ENCODE results near the gene CTSA. TPM values are rescaled to one million over a fixed set of nuclear protein-coding genes. Genes with fewer than 3 reads are reported as not detected.

Gene CTSA
- total and polyA plus RNA-seq, 2 experiments from 2014 or later, result 39.9 to 63.9 TPM

GRCh38 chr20:45920462-45921336 lies 29.6 kb downstream of the CTSA start:
- ATAC-seq, result peak; percentile 32; the same call in 1 of the 3 replicates
- TF ChIP-seq CTCF (conservative IDR thresholded peaks at IDR 0.05; ENCODE audit: low read depth in 2 of 2), result no peak
- H3K36me3 ChIP-seq (ENCODE audit: insufficient read depth), result no peaks in the 10 kb centered on the region
- H3K27ac Mint-ChIP-seq, result no peak overlapping the region
- no peak overlapping the region; the same call in 2 of the 3 replicates for H3K4me3 Mint-ChIP-seq
- H3K4me2 ChIP-seq, result no peak overlapping the region
- H3K27me3 ChIP-seq (ENCODE audit: insufficient read depth), result no peaks in the 10 kb centered on the region
- no peaks in the 10 kb centered on the region for H3K4me1 ChIP-seq (ENCODE audit: insufficient read depth)
- no peak overlapping the region for H3K27ac ChIP-seq (ENCODE audit: low read depth)
- no peaks in the 10 kb centered on the region for H3K36me3 Mint-ChIP-seq (ENCODE audit: low read depth)
- H3K27me3 Mint-ChIP-seq (ENCODE audit: insufficient read depth, low read depth, poor library complexity), result peaks cover 7% of the 10 kb centered on the region
- DNase-seq (ENCODE audit: low spot score), result no peak
- H3K4me1 Mint-ChIP-seq, result peaks cover 19% of the 10 kb centered on the region
- peak overlapping the region; percentile 56 for H2AFZ ChIP-seq
- no peaks in the 10 kb centered on the region for H3F3A ChIP-seq (replicated peaks; ENCODE audit: low read depth)
- H3K4me3 ChIP-seq, result no peak overlapping the region
- no peaks in the 10 kb centered on the region for H3K9me2 ChIP-seq (ENCODE audit: insufficient read depth)
- no peaks in the 10 kb centered on the region for H3K9me3 Mint-ChIP-seq
- no peaks in the 10 kb centered on the region for H4K20me1 ChIP-seq (replicated peaks; ENCODE audit: insufficient read depth)
- H3K79me2 ChIP-seq (replicated peaks; ENCODE audit: insufficient read depth), result no peaks in the 10 kb centered on the region

GRCh38 chr20:45921337-45922189 lies 30.4 kb downstream of the CTSA start:
- Mint-ChIP-seq H3K27me3 (ENCODE audit: insufficient read depth, low read depth, poor library complexity) (peaks cover 7% of the 10 kb centered on the region), H3K4me1 (peaks cover 24% of the 10 kb centered on the region), H3K9me3 (no peaks in the 10 kb centered on the region), H3K27ac (no peak overlapping the region), H3K4me3 (no peak overlapping the region; the same call in 2 of the 3 replicates), H3K36me3 (ENCODE audit: low read depth) (no peaks in the 10 kb centered on the region)
- no peaks in the 10 kb centered on the region for H3K79me2 ChIP-seq (replicated peaks; ENCODE audit: insufficient read depth)
- no peak overlapping the region for H3K27ac ChIP-seq (ENCODE audit: low read depth)
- H4K20me1 ChIP-seq (replicated peaks; ENCODE audit: insufficient read depth), result no peaks in the 10 kb centered on the region
- H3K4me2 ChIP-seq, result no peak overlapping the region
- no peaks in the 10 kb centered on the region for H3K9me2 ChIP-seq (ENCODE audit: insufficient read depth)
- H3K4me3 ChIP-seq, result no peak overlapping the region
- H3K27me3 ChIP-seq (ENCODE audit: insufficient read depth), result no peaks in the 10 kb centered on the region
- DNase-seq (ENCODE audit: low spot score) (no peak), ATAC-seq (no peak)
- H2AFZ ChIP-seq, result no peak overlapping the region; the same call in 1 of the 2 replicates
- no peaks in the 10 kb centered on the region for H3K36me3 ChIP-seq (ENCODE audit: insufficient read depth)
- no peaks in the 10 kb centered on the region for H3F3A ChIP-seq (replicated peaks; ENCODE audit: low read depth)
- H3K4me1 ChIP-seq (ENCODE audit: insufficient read depth), result no peaks in the 10 kb centered on the region
- no peak for TF ChIP-seq CREB1 (CRISPR knock-in tag; IDR thresholded peaks at IDR 0.05; ENCODE audit: low read depth)
- TF ChIP-seq JUNB (IDR thresholded peaks at IDR 0.05; ENCODE audit: unreplicated experiment), result no peak
- TF ChIP-seq EZH2phosphoT487 (IDR thresholded peaks at IDR 0.05; ENCODE audit: unreplicated experiment), result no peak
- TF ChIP-seq NANOG (IDR thresholded peaks at IDR 0.05; ENCODE audit: borderline replicate concordance), result no peak
- TF ChIP-seq POLR2AphosphoS5 (IDR thresholded peaks at IDR 0.05; ENCODE audit: low read depth), result no peak
- TF ChIP-seq REST (IDR thresholded peaks at IDR 0.05; ENCODE audit: unreplicated experiment), result no peak
- TF ChIP-seq EZH2 (IDR thresholded peaks at IDR 0.05; ENCODE audit: low read depth, unreplicated experiment), result no peak

Data from GM23338 (cell line).